Testis (tissue), 3 donors: Measurements from ENCODE around the gene MEGF11. TPM values are rescaled to one million over a fixed set of nuclear protein-coding genes. Genes with fewer than 3 reads are reported as not detected.

Experiments used
- DNase-seq: peaks from one replicate; pipeline ENCODE4 v3.0.0-alpha.2; 2019
- H3K27ac ChIP-seq, 2 donors: fragments of 200-600 bp; sonication (generic); one replicate each; pipeline ENCODE4 v1.5.1; 2019
- H3K27me3 ChIP-seq: fragments of 200-600 bp; sonication (generic); one replicate; pipeline ENCODE4 v1.5.1; 2019
- H3K36me3 ChIP-seq: fragments of 200-600 bp; sonication (generic); one replicate; pipeline ENCODE4 v1.5.1; 2017; ENCODE audit warnings: low read depth; ENCODE audit errors: missing control alignments
- H3K4me1 ChIP-seq: fragments of 200-600 bp; sonication (generic); one replicate; pipeline ENCODE4 v1.5.1; 2019
- H3K4me3 ChIP-seq, 2 donors: fragments of 200-600 bp; sonication (generic); one replicate each; pipeline ENCODE4 v1.5.1; 2017 to 2019
- H3K9me3 ChIP-seq: fragments of 200-600 bp; sonication (generic); one replicate; pipeline ENCODE4 v1.5.1; 2017
- CTCF ChIP-seq, 3 experiments: fragments of 450-650 bp in 2 of 3; fragments of 200-600 bp in 1 of 3; sonication (generic) in 1 of 3; IDR thresholded peaks; one replicate each; pipeline ENCODE4 v1.5.1; 2016 to 2019; ENCODE audit warnings: antibody characterized with exemption in 3 of 3, mild to moderate bottlenecking in 2 of 3, moderate library complexity in 1 of 3
- POLR2A ChIP-seq: fragments of 450-650 bp; IDR thresholded peaks from one replicate; pipeline ENCODE4 v1.6.1; 2017; ENCODE audit warnings: antibody characterized with exemption, mild to moderate bottlenecking, moderate library complexity
- WGBS, 2 donors: methylation state at CpG; one replicate each; pipeline ENCODE4 v1.1.5; 2018; 5-methylcytosine and 5-hydroxymethylcytosine counted together
- intact Hi-C: fragments of 100-400 bp; cut with DNase I; formaldehyde crosslinking; loops from one replicate; pipeline ENCODE4 v1.15.1; 2023; ENCODE audit warnings: low total_unique reads
- polyA plus RNA-seq: library from polyadenylated mRNA; stranded (reverse); fragments of 350-450 nt; fragmentation: Illumina TruSeq; extraction: RNeasy Lipid Tissue Mini Kit (QIAGEN cat#74804); gene quantifications from one replicate; pipeline ENCODE4 v1.2.3, GENCODE V29; 2014; ENCODE audit warnings: low read depth, low replicate concordance; ENCODE audit not compliant: insufficient read depth
- total RNA-seq, 2 donors: library from RNA; depleted of rRNA; stranded (reverse); fragments of >200 nt; gene quantifications; one replicate each; pipeline ENCODE4 v1.2.3, GENCODE V29; 2016

Gene MEGF11
- total and polyA plus RNA-seq, 3 donors from 2014 or later = 4.5 to 18.7 (median 8.6) TPM

GRCh38 chr15:65920121-65920520, 333.4 kb downstream of the MEGF11 start:
- WGBS, 2 donors = 57 to 70% methylated on average over 1 of the region's 1 CpG
- no peak for DNase-seq
- H3K9me3 ChIP-seq = no peaks in the 10 kb centered on the region
- peaks cover 19% of the 10 kb centered on the region for H3K4me1 ChIP-seq
- TF ChIP-seq POLR2A (no peak), CTCF (IDR thresholded peaks at IDR 0.05) (no peak)
- no peak overlapping the region for H3K4me3 ChIP-seq
- H3K27me3 ChIP-seq = no peaks in the 10 kb centered on the region
- H3K36me3 ChIP-seq = no peaks in the 10 kb centered on the region
- H3K27ac ChIP-seq = no peak overlapping the region
- intact Hi-C loops = no loop called here

GRCh38 chr15:65919353-65919752, 334.2 kb downstream of the MEGF11 start:
- Histone ChIP-seq H3K4me1 (peaks cover 19% of the 10 kb centered on the region), H3K27me3 (no peaks in the 10 kb centered on the region), H3K4me3 (no peak overlapping the region), H3K36me3 (no peaks in the 10 kb centered on the region), H3K27ac (no peak overlapping the region), H3K9me3 (no peaks in the 10 kb centered on the region)
- no peak for DNase-seq
- TF ChIP-seq CTCF (IDR thresholded peaks at IDR 0.05) = no peak
- no peak for TF ChIP-seq POLR2A
- intact Hi-C loops = no loop called here
- 92 to 97% methylated on average over 9 of the region's 9 CpGs for WGBS, 2 donors

DNA sequence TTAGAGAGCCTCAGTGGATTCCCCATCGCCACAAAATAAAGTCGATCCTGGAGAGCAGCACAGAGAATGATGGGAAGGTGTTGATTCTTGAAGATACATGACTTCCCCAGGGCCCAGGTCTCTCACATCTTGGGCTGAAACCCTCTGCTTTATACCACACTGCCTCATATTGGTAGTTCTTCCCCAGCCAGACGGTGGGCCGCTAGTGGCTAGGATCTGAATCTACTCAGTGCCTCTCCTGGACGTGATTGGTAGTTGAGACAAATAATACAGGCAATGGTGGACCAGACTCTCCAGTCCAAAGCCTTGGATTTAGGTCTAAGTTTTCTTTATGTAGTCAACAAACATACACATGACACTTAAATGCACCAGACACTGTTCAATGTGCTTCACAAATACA, 334.6 kb downstream of the MEGF11 start:
- Histone ChIP-seq H3K9me3 (no peaks in the 10 kb centered on the region), H3K36me3 (no peaks in the 10 kb centered on the region), H3K27ac (no peak overlapping the region), H3K27me3 (no peaks in the 10 kb centered on the region), H3K4me1 (peaks cover 19% of the 10 kb centered on the region), H3K4me3 (no peak overlapping the region)
- TF ChIP-seq CTCF (IDR thresholded peaks at IDR 0.05) (no peak), POLR2A (no peak)
- intact Hi-C loops = no loop called here
- 94% methylated on average over 5 of the region's 5 CpGs for WGBS, 2 donors
- DNase-seq = no peak

- H3K36me3 ChIP-seq = no peaks in the 10 kb centered on the region
- H3K9me3 ChIP-seq = no peaks in the 10 kb centered on the region
- WGBS, 2 donors = 85 to 97% methylated on average over 3 of the region's 3 CpGs
- DNase-seq = no peak
- H3K4me3 ChIP-seq = no peak overlapping the region
- H3K4me1 ChIP-seq = peaks cover 19% of the 10 kb centered on the region
- intact Hi-C loops = no loop called here
- TF ChIP-seq POLR2A (no peak), CTCF (IDR thresholded peaks at IDR 0.05) (no peak)
- no peak overlapping the region for H3K27ac ChIP-seq
- no peaks in the 10 kb centered on the region for H3K27me3 ChIP-seq
Observed at GRCh38 chr15:65918357-65918920, 335.1 kb downstream of the MEGF11 start.

- Histone ChIP-seq H3K27me3 (no peaks in the 10 kb centered on the region), H3K4me1 (peaks cover 17% of the 10 kb centered on the region), H3K27ac (no peak overlapping the region), H3K4me3 (no peak overlapping the region), H3K9me3 (no peaks in the 10 kb centered on the region), H3K36me3 (no peaks in the 10 kb centered on the region)
- TF ChIP-seq POLR2A = no peak
- TF ChIP-seq CTCF (IDR thresholded peaks at IDR 0.05) = no peak
- DNase-seq = no peak
- intact Hi-C loops = no loop called here
- WGBS, 2 donors = 87 to 96% methylated on average over 2 to 4 of the region's 4 CpGs
Observed at GRCh38 chr15:65917936-65918335, 335.6 kb downstream of the MEGF11 start.
